SK-N-SH treated with all-trans-retinoic acid at 6 μM for 48 hours (cell line): Measurements from ENCODE around the gene GJB4.

Experiments used
- ATAC-seq: fragments of 200-7000 bp; cut with Tn5 transposase; 3 replicates; pipeline ENCODE4 v1.9.1; 2020; ENCODE audit warnings: mild to moderate bottlenecking, moderate library complexity
- ARNTL ChIP-seq: fragments of 450-650 bp; formaldehyde crosslinking; IDR thresholded peaks from 2 replicates; pipeline ENCODE4 v1.5.0; 2020; ENCODE audit warnings: low read depth, mild to moderate bottlenecking, moderate library complexity, borderline replicate concordance
- BACH2 ChIP-seq: fragments of 250-450 bp; sonication (Bioruptor Pico); IDR thresholded peaks from 2 replicates; pipeline ENCODE4 v1.9.0; 2021; ENCODE audit warnings: mild to moderate bottlenecking, borderline replicate concordance
- CSDC2 ChIP-seq: fragments of 250-450 bp; sonication (Bioruptor Pico); IDR thresholded peaks from 2 replicates; pipeline ENCODE4 v1.5.0; 2020; ENCODE audit warnings: mild to moderate bottlenecking, moderate library complexity
- ESRRG ChIP-seq: fragments of 250-450 bp; sonication (Bioruptor Pico); IDR thresholded peaks from 2 replicates; pipeline ENCODE4 v1.6.1; 2021; ENCODE audit warnings: mild to moderate bottlenecking
- GLIS3 ChIP-seq: fragments of 250-450 bp; sonication (Bioruptor Pico); IDR thresholded peaks from 2 replicates; pipeline ENCODE4 v1.5.0; 2020; ENCODE audit warnings: mild to moderate bottlenecking, moderate library complexity
- ISL1 ChIP-seq: fragments of 250-450 bp; sonication (Bioruptor Pico); IDR thresholded peaks from 2 replicates; pipeline ENCODE4 v2.1.2; 2022; ENCODE audit warnings: mild to moderate bottlenecking, moderate library complexity
- OSR1 ChIP-seq: fragments of 250-450 bp; sonication (Bioruptor Pico); IDR thresholded peaks from 2 replicates; pipeline ENCODE4 v1.8.0; 2022; ENCODE audit warnings: moderate library complexity, mild to moderate bottlenecking, inconsistent platforms
- PPARA ChIP-seq: fragments of 250-450 bp; sonication (Bioruptor Pico); IDR thresholded peaks from 2 replicates; pipeline ENCODE4 v1.5.0; 2020; ENCODE audit warnings: mild to moderate bottlenecking, borderline replicate concordance
- RARB ChIP-seq: fragments of 250-450 bp; sonication (Bioruptor Pico); IDR thresholded peaks from 2 replicates; pipeline ENCODE4 v1.8.0; 2021; ENCODE audit warnings: mild to moderate bottlenecking, moderate library complexity
- SNAI2 ChIP-seq: fragments of 250-450 bp; sonication (Bioruptor Pico); IDR thresholded peaks from 2 replicates; pipeline ENCODE4 v1.5.0; 2020; ENCODE audit warnings: mild to moderate bottlenecking, moderate library complexity
- TCF4 ChIP-seq: fragments of 250-450 bp; sonication (Bioruptor Pico); IDR thresholded peaks from 2 replicates; pipeline ENCODE4 v1.8.0; 2021; ENCODE audit warnings: mild to moderate bottlenecking, moderate library complexity, borderline replicate concordance
- ZFP3 ChIP-seq: fragments of 250-450 bp; sonication (Bioruptor Pico); IDR thresholded peaks from 2 replicates; pipeline ENCODE4 v1.5.0; 2020; ENCODE audit warnings: mild to moderate bottlenecking, moderate library complexity
- ZFP30 ChIP-seq: fragments of 450-650 bp; formaldehyde crosslinking; IDR thresholded peaks from 2 replicates; pipeline ENCODE4 v1.5.0; 2022; ENCODE audit warnings: mild to moderate bottlenecking, moderate library complexity
- ZNF565 ChIP-seq: fragments of 450-650 bp; formaldehyde crosslinking; conservative IDR thresholded peaks from 2 replicates; pipeline ENCODE4 v1.5.0; 2020; ENCODE audit warnings: low read depth, mild to moderate bottlenecking, moderate library complexity
- ZNF70 ChIP-seq: fragments of 450-650 bp; formaldehyde crosslinking; IDR thresholded peaks from 2 replicates; pipeline ENCODE4 v1.5.0; 2020; ENCODE audit warnings: mild to moderate bottlenecking, moderate library complexity
- ZNF8 ChIP-seq: fragments of 450-650 bp; formaldehyde crosslinking; IDR thresholded peaks from 2 replicates; pipeline ENCODE4 v1.5.0; 2020; ENCODE audit warnings: mild to moderate bottlenecking, moderate library complexity
- TF ChIP-seq, protein P1 (sequence below): fragments of 250-450 bp; sonication (Bioruptor Pico); IDR thresholded peaks from 2 replicates; pipeline ENCODE4 v1.8.0; 2020; ENCODE audit warnings: mild to moderate bottlenecking, moderate library complexity, borderline replicate concordance
- TF ChIP-seq, protein P2 (sequence below): fragments of 250-450 bp; sonication (Bioruptor Pico); IDR thresholded peaks from 2 replicates; pipeline ENCODE4 v1.5.1; 2020; ENCODE audit warnings: low read depth, mild to moderate bottlenecking, moderate library complexity
- TF ChIP-seq, protein P3 (sequence below): fragments of 250-450 bp; sonication (Bioruptor Pico); IDR thresholded peaks from 2 replicates; pipeline ENCODE4 v1.5.1; 2021; ENCODE audit warnings: mild to moderate bottlenecking, moderate library complexity
- TF ChIP-seq, protein P4 (sequence below): fragments of 250-450 bp; sonication (Bioruptor Pico); IDR thresholded peaks from 2 replicates; pipeline ENCODE4 v1.5.0; 2020; ENCODE audit warnings: mild to moderate bottlenecking, moderate library complexity
- TF ChIP-seq, protein P5 (sequence below): fragments of 250-450 bp; sonication (Bioruptor Pico); IDR thresholded peaks from 2 replicates; pipeline ENCODE4 v1.8.0; 2021; ENCODE audit warnings: low read depth, mild to moderate bottlenecking, moderate library complexity, borderline replicate concordance

GJB4 gene

DNA sequence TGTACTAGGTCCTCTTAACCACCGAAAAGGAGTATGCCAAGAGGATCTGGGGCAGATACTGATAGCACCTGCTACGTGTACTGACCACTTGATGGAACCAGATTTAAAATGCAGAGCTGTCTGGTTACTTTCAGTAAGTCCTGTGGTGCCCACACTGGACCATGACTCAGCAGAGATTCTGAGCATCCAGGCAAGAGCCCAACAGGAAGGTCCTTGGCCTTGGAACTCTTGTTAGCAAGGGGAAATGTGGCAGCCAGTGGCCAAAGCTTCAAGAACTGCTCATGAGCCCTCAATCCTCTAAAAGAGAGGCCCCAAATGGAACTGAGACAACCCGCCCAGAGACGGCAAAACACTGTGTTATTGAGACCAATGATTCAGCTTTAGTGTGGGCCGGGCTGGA is 8.9 kb upstream of the GJB4 start:
- no peak for ATAC-seq
- TF ChIP-seq CSDC2 (CRISPR knock-in tag) (no peak), SNAI2 (CRISPR knock-in tag) (no peak), ZNF70 (no peak), ZFP3 (CRISPR knock-in tag) (no peak), RARB (CRISPR knock-in tag) (no peak), ARNTL (CRISPR knock-in tag) (no peak), ESRRG (CRISPR knock-in tag) (no peak), BACH2 (CRISPR knock-in tag) (no peak), TCF4 (CRISPR knock-in tag) (no peak), OSR1 (CRISPR knock-in tag) (no peak), ZNF8 (CRISPR knock-in tag) (no peak), GLIS3 (CRISPR knock-in tag) (no peak), ZFP30 (no peak), ZNF565 (CRISPR knock-in tag) (no peak)
- TF ChIP-seq, protein P1, sequence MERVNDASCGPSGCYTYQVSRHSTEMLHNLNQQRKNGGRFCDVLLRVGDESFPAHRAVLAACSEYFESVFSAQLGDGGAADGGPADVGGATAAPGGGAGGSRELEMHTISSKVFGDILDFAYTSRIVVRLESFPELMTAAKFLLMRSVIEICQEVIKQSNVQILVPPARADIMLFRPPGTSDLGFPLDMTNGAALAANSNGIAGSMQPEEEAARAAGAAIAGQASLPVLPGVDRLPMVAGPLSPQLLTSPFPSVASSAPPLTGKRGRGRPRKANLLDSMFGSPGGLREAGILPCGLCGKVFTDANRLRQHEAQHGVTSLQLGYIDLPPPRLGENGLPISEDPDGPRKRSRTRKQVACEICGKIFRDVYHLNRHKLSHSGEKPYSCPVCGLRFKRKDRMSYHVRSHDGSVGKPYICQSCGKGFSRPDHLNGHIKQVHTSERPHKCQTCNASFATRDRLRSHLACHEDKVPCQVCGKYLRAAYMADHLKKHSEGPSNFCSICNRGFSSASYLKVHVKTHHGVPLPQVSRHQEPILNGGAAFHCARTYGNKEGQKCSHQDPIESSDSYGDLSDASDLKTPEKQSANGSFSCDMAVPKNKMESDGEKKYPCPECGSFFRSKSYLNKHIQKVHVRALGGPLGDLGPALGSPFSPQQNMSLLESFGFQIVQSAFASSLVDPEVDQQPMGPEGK (CRISPR knock-in tag), result no peak
- TF ChIP-seq, protein P2, sequence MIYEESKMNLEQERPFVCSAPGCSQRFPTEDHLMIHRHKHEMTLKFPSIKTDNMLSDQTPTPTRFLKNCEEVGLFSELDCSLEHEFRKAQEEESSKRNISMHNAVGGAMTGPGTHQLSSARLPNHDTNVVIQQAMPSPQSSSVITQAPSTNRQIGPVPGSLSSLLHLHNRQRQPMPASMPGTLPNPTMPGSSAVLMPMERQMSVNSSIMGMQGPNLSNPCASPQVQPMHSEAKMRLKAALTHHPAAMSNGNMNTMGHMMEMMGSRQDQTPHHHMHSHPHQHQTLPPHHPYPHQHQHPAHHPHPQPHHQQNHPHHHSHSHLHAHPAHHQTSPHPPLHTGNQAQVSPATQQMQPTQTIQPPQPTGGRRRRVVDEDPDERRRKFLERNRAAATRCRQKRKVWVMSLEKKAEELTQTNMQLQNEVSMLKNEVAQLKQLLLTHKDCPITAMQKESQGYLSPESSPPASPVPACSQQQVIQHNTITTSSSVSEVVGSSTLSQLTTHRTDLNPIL (CRISPR knock-in tag), result no peak
- TF ChIP-seq, protein P3, sequence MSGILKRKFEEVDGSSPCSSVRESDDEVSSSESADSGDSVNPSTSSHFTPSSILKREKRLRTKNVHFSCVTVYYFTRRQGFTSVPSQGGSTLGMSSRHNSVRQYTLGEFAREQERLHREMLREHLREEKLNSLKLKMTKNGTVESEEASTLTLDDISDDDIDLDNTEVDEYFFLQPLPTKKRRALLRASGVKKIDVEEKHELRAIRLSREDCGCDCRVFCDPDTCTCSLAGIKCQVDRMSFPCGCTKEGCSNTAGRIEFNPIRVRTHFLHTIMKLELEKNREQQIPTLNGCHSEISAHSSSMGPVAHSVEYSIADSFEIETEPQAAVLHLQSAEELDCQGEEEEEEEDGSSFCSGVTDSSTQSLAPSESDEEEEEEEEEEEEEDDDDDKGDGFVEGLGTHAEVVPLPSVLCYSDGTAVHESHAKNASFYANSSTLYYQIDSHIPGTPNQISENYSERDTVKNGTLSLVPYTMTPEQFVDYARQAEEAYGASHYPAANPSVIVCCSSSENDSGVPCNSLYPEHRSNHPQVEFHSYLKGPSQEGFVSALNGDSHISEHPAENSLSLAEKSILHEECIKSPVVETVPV (CRISPR knock-in tag), result no peak
- TF ChIP-seq, protein P4, sequence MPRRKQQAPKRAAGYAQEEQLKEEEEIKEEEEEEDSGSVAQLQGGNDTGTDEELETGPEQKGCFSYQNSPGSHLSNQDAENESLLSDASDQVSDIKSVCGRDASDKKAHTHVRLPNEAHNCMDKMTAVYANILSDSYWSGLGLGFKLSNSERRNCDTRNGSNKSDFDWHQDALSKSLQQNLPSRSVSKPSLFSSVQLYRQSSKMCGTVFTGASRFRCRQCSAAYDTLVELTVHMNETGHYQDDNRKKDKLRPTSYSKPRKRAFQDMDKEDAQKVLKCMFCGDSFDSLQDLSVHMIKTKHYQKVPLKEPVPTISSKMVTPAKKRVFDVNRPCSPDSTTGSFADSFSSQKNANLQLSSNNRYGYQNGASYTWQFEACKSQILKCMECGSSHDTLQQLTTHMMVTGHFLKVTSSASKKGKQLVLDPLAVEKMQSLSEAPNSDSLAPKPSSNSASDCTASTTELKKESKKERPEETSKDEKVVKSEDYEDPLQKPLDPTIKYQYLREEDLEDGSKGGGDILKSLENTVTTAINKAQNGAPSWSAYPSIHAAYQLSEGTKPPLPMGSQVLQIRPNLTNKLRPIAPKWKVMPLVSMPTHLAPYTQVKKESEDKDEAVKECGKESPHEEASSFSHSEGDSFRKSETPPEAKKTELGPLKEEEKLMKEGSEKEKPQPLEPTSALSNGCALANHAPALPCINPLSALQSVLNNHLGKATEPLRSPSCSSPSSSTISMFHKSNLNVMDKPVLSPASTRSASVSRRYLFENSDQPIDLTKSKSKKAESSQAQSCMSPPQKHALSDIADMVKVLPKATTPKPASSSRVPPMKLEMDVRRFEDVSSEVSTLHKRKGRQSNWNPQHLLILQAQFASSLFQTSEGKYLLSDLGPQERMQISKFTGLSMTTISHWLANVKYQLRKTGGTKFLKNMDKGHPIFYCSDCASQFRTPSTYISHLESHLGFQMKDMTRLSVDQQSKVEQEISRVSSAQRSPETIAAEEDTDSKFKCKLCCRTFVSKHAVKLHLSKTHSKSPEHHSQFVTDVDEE (CRISPR knock-in tag), result no peak
- TF ChIP-seq, protein P5, sequence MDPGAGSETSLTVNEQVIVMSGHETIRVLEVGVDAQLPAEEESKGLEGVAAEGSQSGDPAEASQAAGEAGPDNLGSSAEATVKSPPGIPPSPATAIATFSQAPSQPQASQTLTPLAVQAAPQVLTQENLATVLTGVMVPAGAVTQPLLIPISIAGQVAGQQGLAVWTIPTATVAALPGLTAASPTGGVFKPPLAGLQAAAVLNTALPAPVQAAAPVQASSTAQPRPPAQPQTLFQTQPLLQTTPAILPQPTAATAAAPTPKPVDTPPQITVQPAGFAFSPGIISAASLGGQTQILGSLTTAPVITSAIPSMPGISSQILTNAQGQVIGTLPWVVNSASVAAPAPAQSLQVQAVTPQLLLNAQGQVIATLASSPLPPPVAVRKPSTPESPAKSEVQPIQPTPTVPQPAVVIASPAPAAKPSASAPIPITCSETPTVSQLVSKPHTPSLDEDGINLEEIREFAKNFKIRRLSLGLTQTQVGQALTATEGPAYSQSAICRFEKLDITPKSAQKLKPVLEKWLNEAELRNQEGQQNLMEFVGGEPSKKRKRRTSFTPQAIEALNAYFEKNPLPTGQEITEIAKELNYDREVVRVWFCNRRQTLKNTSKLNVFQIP (CRISPR knock-in tag), result no peak

DNA sequence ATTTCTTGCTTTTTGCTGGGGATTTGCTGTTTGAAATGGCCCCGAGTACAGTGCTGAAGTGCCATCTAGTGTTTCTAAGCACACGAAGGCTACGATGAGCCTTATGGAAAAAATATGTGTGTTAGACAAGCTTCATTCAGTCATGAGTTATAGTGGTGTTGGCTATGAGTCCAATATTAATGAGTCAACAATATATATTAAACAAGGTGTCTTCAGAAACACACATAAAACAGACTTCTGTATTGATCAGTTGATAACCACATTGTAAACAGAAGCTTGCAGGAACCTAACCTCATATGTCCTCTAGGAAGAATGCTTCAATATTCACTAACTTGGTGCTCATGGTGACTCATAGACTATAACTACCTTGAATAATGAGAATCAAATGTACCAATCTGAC is 6.4 kb upstream of the GJB4 start:
- no peak for ATAC-seq
- TF ChIP-seq ZNF8 (CRISPR knock-in tag) (no peak), PPARA (CRISPR knock-in tag) (no peak), ZFP30 (no peak), ISL1 (CRISPR knock-in tag) (no peak)
- TF ChIP-seq, protein P2 (CRISPR knock-in tag), result no peak
- TF ChIP-seq, protein P3 (CRISPR knock-in tag), result no peak
- TF ChIP-seq, protein P4 (CRISPR knock-in tag), result no peak
